ENCODE measurements around the gene KCTD11.

KCTD11 gene

DNA sequence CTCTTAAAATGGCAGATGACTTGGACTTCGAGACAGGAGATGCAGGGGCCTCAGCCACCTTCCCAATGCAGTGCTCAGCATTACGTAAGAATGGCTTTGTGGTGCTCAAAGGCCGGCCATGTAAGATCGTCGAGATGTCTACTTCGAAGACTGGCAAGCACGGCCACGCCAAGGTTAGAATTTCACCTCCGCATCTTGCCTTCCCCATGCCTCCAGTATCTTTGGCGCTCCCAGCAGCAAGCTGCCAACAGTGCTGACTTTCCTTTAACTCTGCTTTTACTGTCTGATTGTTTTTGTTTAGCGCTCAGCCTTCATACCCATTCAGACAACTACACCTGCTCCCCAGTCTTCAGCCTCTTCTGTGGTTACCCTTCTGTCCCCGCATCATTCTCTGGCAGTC, 42.3 kb upstream of the KCTD11 start:
- DNase-seq (ENCODE audit: low read depth) = no peak
- peak overlapping the region; percentile 80 for H3K4me3 ChIP-seq (ENCODE audit: low read depth, low read length)
- TF ChIP-seq, protein P1, sequence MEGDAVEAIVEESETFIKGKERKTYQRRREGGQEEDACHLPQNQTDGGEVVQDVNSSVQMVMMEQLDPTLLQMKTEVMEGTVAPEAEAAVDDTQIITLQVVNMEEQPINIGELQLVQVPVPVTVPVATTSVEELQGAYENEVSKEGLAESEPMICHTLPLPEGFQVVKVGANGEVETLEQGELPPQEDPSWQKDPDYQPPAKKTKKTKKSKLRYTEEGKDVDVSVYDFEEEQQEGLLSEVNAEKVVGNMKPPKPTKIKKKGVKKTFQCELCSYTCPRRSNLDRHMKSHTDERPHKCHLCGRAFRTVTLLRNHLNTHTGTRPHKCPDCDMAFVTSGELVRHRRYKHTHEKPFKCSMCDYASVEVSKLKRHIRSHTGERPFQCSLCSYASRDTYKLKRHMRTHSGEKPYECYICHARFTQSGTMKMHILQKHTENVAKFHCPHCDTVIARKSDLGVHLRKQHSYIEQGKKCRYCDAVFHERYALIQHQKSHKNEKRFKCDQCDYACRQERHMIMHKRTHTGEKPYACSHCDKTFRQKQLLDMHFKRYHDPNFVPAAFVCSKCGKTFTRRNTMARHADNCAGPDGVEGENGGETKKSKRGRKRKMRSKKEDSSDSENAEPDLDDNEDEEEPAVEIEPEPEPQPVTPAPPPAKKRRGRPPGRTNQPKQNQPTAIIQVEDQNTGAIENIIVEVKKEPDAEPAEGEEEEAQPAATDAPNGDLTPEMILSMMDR (IDR thresholded peaks at IDR 0.05; ENCODE audit: insufficient read depth, low read depth, low read length, missing control alignments) = no peak

DNA sequence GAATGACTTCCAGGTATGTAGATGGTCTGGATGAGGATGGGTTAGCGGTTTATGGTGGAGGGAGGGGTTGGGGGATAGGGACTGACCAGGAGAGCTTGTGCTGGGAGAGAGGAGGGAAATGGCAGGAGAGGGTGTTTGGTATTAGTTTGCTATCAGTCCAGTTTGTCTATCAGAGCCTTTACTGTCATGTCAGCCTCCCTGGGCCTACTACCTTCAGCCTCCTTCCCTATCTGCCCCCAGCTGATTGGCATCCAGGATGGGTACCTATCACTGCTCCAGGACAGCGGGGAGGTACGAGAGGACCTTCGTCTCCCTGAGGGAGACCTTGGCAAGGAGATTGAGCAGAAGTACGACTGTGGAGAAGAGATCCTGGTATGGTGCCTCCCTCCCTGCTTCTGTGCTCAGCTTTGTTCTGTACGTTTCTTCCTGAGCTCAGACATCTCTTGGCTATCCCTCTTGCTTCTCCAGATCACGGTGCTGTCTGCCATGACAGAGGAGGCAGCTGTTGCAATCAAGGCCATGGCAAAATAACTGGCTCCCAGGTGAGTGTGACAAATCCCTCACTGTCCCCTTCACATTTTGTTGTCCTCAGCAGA, 40.8 kb upstream of the KCTD11 start:
- TF ChIP-seq, protein P1 (IDR thresholded peaks at IDR 0.05; ENCODE audit: insufficient read depth, low read depth, low read length, missing control alignments) = no peak
- no peak for DNase-seq (ENCODE audit: low read depth)
- no peak overlapping the region for H3K4me3 ChIP-seq (ENCODE audit: low read depth, low read length)

DNA sequence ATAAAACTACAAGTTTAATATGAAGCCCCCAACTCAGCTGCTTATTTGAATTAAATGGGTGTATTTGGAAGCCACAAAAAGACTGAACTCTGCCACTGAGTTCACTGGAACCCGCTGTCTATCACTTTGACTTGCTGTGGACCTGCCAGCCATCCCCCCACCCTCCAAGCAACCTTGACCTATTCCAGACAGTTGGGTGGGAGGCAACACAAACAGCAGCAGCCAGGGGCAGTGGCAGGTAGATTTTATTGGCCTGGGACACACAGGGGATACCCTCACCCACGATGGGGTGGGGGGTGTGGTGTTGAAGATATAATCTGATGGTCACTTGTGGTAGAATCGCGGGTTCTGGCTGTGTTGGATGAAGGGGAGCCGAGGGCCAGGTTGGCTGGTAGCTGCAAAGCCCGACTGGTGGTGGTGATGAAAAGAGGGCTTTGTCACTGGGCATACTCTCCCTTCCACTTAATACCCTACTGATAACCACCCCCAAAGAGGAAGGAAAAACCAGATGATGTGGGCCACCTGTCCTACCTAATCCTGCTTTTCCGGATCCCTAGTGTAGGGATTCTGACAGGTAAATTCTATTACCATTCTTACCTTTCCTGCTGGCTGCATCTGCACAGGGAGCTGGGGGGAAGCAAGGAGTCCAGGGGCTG, 39.4 kb upstream of the KCTD11 start:
- no peak for DNase-seq (ENCODE audit: low read depth)
- no peak overlapping the region for H3K4me3 ChIP-seq (ENCODE audit: low read depth, low read length)
- TF ChIP-seq, protein P1 (IDR thresholded peaks at IDR 0.05; ENCODE audit: insufficient read depth, low read depth, low read length, missing control alignments) = no peak

DNA sequence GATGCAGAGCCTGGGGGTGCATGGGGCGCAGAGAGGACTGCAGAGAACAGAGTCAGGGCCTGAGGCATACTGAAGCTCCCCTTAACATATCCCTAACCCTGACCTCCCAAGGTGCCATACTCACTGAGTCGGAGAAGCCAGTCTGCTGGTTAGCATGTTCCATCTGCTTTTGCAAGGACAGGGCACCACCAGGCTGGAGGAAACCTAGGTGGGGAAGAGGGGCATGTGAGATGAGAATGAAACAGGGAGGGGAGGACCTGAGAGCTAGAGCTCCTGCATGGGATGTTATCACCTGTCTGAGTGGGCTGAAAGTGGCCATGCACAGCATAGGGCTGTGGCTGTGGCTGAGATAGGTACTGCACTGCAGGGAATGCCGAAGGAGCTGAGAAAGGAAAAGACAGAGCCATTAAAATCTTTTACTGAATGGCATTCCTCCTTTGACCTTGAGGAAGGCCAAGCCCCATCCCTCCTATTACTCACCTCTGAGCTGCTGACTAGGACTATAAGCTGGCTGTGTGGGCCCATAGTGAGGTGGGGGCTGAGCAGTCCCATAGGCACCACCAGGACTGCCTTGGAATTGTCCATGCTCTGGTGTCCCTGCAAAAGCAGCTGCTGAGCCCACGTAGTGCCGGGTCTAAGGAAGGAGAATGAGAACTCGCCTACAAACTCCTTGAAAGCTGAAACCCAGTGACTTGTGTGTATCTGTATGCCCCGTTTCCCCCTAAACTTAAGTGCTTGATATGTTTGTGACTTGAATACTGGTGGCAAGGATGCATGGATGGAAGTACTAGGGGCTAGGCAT, 38.7 kb upstream of the KCTD11 start:
- TF ChIP-seq, protein P1 (IDR thresholded peaks at IDR 0.05; ENCODE audit: insufficient read depth, low read depth, low read length, missing control alignments) = no peak
- no peak overlapping the region for H3K4me3 ChIP-seq (ENCODE audit: low read depth, low read length)
- DNase-seq (ENCODE audit: low read depth) = peak; percentile 57

DNA sequence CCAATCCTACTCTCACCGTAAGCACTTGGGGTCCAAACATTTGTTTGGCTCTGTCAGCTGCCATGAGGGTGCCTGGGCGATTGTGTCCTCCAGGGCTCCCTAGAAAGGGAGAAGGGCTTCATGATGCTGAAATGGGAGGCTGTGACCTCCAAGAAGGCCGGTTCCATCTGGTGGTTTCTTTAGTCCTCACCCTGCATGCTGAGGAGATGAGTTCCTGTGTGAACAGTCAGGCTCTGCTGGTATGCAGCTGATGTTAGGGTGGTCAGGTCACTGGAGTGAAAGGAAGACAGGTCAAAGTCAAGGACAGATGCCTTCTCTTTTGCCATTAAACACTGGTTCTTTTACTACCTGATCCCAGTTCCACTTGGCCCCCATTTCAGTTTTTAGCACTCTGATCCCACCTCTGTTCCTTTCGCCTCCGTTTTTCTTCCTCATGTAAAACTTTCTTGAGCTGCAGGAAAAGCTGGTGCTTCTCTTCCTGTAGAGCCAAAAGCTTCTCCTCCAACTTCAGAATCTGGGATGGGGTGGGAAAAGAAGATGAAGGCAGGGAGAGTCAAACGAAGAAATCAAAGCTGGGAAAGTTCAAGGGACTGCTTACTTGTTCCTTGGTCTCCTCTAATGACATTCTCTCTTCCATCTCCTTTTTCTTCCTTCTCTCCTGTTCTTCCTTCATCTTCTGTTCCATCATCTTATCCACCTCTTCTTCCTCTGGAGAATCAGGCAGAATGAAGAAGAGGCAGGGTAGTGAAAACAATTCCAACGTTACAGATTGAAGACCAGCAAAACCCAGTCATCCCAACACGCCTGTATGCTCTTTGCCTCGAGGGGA, 37.9 kb upstream of the KCTD11 start:
- peak overlapping the region; percentile 64 for H3K4me3 ChIP-seq (ENCODE audit: low read depth, low read length)
- DNase-seq (ENCODE audit: low read depth) = peak; percentile 47
- TF ChIP-seq, protein P1 (IDR thresholded peaks at IDR 0.05; ENCODE audit: insufficient read depth, low read depth, low read length, missing control alignments) = no peak

DNA sequence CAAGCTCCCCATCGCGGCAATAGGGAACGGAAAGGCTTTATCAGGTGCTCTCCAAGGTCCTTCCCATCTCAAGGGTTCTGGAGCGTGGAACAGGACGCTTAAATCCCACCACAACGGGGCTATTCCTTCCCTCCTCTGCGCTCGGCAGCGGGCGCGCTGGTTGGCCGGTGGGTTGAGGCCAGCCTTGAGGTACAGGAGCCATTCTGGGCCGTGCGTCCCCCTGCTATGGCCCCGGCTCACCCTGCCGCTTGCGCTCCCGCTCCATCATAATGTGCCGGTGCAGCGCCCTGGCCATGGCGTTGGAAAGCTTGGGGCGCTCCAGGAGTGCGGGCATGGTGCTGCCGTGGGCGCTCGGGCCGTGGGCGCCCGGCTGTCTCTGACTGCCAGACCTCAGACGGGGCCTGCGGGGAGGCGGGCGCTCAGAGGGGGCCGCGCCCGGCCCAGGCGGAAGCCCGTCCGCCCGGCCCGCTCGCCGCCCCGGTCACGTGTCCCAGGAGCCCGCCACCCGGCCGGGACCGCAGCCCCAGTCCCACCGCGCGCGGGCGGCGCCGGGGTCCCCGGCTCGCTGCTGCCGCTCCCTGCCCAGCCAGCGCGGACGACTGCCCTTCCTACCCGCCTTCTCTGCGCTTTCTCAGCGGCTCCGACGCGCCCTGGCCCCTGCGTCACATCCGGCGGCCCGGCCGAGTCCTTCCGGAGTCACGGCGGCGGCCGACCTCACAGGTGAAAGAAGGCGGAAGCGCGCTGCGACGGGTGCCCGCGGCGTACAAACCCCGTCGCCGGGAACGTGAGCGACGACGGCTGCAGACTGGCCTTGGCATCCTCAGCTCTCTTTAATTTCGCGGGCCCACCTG, 37.0 kb upstream of the KCTD11 start, which contains the start of gene GPS2:
TSS of gene GPS2 (minus strand) at position 642 of the 851 bp plus-strand sequence. CDS start at position 334, 308 bp downstream.
- peak; percentile 93 for DNase-seq (ENCODE audit: low read depth)
- H3K4me3 ChIP-seq (ENCODE audit: low read depth, low read length) = peak within 1 kb of the TSS; percentile 64
- TF ChIP-seq, protein P1 (IDR thresholded peaks at IDR 0.05; ENCODE audit: insufficient read depth, low read depth, low read length, missing control alignments) = no peak
